A673 (cell line): Measurements from ENCODE around the gene NUP93.

ENCODE experiments used
- EZH2 ChIP-seq: fragments of 200-600 bp; sonication (generic); IDR thresholded peaks from 2 replicates; pipeline ENCODE4 v1.6.1; 2017; ENCODE audit warnings: borderline replicate concordance, low read depth, mild to moderate bottlenecking, mixed read lengths, antibody characterized with exemption, low read length; ENCODE audit not compliant: poor library complexity, severe bottlenecking
- TF ChIP-seq, protein P1 (sequence below): fragments of 300-800, 200-600 bp; sonication (generic); conservative IDR thresholded peaks from 2 replicates; pipeline ENCODE4 v1.5.1; 2017; ENCODE audit warnings: low read depth, mild to moderate bottlenecking, antibody characterized with exemption, low read length, moderate library complexity, mixed read lengths

GRCh38 chr16:56728980-56729734, 772 bp upstream of the NUP93 start:
- TF ChIP-seq EZH2: no peak
- TF ChIP-seq, protein P1, sequence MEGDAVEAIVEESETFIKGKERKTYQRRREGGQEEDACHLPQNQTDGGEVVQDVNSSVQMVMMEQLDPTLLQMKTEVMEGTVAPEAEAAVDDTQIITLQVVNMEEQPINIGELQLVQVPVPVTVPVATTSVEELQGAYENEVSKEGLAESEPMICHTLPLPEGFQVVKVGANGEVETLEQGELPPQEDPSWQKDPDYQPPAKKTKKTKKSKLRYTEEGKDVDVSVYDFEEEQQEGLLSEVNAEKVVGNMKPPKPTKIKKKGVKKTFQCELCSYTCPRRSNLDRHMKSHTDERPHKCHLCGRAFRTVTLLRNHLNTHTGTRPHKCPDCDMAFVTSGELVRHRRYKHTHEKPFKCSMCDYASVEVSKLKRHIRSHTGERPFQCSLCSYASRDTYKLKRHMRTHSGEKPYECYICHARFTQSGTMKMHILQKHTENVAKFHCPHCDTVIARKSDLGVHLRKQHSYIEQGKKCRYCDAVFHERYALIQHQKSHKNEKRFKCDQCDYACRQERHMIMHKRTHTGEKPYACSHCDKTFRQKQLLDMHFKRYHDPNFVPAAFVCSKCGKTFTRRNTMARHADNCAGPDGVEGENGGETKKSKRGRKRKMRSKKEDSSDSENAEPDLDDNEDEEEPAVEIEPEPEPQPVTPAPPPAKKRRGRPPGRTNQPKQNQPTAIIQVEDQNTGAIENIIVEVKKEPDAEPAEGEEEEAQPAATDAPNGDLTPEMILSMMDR: no peak
